Stimulated activated CD4-positive, alpha-beta T cell treated with anti-CD3 and anti-CD28 coated beads, TNF-alpha, amount 100 ng/mL, for 4 hours (primary cell): ENCODE data around the gene IL17RB.

Source experiments
- DNase-seq, 3 experiments: peaks; one replicate each; pipeline ENCODE4 v3.0.0-alpha.2; 2020; ENCODE audit warnings: low read depth in 3 of 3

IL17RB gene

DNA sequence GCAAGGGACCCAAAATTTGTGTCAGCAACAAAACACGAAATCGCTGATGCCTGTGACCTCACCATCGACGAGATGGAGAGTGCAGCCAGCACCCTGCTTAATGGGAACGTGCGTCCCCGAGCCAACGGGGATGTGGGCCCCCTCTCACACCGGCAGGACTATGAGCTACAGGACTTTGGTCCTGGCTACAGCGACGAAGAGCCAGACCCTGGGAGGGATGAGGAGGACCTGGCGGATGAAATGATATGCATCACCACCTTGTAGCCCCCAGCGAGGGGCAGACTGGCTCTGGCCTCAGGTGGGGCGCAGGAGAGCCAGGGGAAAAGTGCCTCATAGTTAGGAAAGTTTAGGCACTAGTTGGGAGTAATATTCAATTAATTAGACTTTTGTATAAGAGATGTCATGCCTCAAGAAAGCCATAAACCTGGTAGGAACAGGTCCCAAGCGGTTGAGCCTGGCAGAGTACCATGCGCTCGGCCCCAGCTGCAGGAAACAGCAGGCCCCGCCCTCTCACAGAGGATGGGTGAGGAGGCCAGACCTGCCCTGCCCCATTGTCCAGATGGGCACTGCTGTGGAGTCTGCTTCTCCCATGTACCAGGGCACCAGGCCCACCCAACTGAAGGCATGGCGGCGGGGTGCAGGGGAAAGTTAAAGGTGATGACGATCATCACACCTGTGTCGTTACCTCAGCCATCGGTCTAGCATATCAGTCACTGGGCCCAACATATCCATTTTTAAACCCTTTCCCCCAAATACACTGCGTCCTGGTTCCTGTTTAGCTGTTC is 35.0 kb upstream of the IL17RB start:
- DNase-seq, result no peak

DNA sequence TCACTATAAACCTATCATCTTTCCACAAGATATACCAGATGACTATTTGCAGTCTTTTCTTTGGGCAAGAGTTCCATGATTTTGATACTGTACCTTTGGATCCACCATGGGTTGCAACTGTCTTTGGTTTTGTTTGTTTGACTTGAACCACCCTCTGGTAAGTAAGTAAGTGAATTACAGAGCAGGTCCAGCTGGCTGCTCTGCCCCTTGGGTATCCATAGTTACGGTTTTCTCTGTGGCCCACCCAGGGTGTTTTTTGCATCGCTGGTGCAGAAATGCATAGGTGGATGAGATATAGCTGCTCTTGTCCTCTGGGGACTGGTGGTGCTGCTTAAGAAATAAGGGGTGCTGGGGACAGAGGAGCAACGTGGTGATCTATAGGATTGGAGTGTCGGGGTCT is 33.9 kb upstream of the IL17RB start:
- no peak for DNase-seq

DNA sequence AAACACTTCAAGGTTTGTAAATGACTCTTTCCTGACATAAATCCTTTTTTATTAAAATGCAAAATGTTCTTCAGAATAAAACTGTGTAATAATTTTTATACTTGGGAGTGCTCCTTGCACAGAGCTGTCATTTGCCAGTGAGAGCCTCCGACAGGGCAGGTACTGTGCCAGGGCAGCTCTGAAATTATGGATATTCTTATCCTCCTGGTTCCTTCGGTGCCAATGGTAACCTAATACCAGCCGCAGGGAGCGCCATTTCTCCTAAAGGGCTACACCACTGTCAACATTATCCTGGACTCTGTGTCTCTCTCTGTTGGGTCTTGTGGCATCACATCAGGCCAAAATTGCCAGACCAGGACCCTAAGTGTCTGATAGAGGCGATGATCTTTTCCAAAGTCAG is 33.1 kb upstream of the IL17RB start:
- no peak for DNase-seq

DNA sequence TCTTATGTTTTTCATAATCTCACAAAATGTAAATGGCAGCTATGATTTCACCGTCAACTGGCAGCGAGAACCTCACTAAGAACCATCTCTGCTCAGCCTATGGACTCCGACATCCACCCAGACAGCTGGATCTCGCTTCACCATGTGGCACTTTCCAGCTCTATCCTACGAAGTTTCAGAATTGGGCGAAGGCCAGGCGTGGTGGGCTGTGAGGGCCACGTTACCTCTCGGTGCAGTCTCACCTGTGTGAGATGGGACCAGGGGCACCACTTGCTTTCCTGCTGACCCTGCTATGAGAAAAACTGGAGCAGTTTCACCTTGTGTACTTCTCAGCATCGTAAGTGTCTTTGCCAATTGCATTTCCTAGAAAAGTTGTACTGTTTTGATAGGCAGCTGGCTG is 32.5 kb upstream of the IL17RB start:
- DNase-seq, result no peak

DNA sequence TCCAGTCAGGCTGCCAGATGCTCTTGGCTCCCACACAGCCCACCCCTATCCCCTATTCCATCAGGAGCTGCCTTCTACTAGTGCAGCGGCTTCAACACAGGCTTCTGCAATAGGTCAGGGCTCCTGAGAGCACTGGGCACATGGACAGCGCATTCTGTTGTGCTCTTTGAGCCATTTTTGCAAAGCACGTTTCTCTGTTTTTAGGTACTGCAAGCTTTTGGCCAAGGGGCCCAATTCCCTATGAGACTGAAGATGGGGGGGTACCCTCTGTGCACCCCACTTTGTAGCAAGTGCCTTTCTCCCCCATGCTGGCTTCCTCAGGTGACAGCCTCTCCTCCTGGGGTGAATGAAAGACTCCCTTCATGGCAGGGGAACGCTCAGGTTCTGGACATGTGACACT is 31.3 kb upstream of the IL17RB start:
- no peak for DNase-seq

DNA sequence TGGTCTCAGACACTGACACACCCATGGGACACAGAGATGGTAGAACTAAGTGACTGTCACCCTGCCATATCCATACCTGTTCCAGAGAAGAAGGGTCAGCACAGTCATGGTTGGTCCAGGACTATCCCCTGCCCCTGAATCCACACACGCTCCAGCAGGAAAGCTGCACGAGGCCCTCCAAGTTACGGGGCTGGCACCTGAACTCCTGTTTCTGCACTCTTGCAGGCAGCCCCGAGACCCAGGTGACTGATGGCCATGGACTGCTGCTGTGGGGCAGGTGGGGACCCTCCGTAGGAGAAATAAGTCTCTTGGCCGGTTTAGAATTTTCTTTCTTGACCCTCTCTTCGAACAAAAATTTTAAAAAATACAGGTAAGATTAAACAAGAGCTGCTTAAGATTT is 30.7 kb upstream of the IL17RB start:
- DNase-seq, result no peak

DNA sequence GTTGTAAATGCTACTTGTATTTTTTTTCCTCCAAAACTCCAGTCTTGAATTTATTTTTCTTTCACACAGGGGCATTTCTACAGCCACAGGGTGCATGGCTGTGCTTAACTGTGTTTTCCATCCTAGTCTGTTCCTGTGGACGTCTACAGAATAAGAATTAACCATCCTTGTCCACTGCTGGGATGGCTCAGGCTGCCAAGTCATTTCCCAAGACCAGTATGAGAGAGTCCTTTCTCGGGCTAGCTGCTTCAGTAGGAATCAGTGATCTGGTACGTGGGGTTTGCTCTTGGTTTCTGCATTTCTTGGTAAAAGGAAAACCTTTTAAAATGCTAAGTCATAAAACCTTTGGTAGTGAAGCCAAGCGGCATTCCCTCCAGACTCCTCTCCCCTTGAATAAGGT is 29.9 kb upstream of the IL17RB start:
- DNase-seq, result no peak

DNA sequence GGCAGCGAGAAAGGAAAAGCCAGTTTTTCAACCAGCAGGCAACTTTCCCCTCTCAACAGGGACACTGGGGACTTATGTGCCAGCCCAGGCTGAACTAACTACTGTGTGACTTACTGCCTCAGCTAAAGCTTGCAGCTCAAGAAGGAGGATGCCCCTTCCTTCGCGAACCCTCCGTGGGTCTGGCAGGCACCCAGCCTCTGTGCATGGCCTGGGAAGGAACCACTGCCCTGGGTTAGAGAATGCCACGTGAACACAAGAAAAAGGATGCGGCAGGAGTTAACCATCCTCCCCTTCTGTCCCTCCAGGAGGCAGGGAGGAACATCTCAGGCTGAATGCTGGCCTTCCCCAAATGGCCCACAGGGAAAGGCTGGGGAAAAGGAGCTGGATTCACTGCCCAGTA is 29.2 kb upstream of the IL17RB start:
- DNase-seq, result no peak

DNA sequence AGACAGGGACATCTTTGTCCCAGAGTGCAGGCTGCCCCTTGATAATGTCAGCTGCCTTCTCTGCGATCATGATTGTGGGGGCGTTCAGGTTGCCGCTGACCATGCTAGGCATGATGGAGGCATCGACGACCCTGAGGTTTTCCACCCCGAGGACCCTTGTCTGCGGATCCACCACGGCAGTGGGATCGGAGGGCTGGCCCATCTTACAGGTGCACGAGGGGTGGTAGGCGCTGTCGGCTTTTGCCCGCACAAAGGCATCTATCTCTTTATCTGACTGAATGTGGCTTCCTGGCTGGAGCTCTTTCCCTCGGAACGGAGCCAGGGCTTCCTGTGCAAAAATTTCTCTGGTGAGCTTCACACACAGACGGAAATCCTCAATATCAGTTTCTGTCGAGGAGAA is 28.6 kb upstream of the IL17RB start:
- DNase-seq, result no peak

DNA sequence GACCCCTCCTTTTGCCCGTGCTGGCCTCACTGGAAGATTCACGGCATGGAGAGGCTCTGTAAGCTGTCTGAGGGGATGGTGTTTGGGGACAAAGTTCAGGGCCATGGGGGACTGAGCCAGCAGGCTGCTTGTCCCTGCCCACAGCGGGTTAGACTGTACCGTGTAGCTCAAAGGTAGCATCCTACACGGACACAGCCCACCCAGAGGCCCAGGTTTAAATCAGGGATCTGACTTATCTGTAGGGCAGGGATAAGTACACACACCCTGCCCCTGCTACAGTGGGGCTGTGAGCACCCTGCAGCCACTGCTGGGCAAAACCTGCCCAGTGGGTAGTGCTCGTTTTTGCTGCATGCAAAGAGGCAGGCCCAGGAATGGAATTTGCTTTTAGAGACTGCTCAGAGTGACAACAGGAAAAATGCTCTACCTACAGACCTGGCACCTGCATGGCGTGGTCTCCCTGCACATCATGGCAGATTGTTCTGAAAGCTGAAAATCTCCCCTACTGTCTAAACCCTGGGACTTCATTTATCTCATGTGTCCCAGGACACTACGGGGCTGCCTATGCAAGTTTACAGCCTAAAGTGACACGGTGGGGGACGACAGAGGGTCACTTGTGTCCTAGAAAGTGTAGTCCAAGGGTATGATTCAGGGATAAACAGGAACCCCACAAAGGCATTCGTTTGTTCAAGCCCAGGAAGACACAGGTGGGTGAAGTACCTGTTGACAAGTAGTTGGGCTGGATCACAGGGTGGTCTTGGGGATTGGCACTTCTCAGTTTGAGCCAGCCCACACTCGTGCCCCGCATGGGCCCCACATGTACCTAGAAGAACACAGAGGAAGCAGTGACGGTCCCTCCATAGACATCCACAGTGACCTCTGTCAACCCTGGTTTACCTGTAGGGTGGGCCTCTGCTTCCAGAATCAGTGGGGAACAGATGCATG is 27.9 kb upstream of the IL17RB start:
- DNase-seq, result no peak

DNA sequence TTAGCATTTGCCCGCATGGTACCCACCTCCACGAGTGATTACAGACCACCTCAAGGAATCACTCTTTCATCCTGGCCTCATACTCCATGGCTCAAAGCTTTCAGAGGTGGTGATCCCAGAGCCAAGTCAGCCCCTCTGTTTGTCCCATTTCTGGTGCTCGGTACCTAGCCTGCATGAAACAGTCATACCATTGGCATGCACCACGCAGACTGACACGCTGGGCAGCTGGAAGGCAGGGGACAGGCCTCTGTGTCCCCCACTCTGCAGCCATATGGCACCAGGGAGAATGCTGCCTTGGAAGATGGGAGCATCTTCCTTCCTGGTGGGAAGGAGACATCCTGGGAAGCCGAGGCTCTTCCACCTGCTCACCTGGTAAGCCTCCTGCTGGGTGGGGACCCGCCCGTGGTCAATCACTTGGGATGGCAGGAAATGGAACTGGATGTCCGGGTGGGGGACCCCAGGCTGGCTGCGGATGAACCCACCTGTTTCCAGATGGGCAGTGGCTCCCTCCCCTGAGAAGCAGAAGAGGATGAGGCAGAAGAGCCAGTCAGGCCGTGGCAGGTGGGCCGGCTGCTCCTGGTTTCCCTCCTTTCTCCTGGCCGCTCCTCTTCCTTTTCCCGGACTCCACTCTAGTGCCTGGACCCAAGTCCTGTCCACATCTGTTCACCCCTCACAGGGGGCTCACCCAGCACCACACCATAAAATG is 27.1 kb upstream of the IL17RB start:
- no peak for DNase-seq

DNA sequence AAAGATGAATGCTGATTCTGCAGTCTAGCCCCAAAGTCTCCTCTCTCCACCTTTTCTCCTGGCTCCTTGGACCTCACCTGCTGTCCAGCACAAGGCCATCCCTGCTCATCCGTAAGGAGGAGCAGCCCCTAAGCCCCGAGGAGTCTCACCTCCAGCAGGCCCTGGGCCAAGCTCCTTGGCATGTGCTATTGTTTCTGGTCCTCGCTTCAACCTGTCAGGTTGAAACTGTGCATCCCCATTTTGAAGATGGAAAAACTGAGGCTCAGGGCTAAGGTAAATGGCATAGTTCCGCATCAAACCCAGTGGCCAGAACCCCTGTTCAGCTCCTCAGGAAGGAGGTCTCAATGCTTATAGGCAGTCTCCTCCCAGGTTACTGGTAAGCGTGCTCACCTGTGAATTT is 26.3 kb upstream of the IL17RB start:
- no peak for DNase-seq

DNA sequence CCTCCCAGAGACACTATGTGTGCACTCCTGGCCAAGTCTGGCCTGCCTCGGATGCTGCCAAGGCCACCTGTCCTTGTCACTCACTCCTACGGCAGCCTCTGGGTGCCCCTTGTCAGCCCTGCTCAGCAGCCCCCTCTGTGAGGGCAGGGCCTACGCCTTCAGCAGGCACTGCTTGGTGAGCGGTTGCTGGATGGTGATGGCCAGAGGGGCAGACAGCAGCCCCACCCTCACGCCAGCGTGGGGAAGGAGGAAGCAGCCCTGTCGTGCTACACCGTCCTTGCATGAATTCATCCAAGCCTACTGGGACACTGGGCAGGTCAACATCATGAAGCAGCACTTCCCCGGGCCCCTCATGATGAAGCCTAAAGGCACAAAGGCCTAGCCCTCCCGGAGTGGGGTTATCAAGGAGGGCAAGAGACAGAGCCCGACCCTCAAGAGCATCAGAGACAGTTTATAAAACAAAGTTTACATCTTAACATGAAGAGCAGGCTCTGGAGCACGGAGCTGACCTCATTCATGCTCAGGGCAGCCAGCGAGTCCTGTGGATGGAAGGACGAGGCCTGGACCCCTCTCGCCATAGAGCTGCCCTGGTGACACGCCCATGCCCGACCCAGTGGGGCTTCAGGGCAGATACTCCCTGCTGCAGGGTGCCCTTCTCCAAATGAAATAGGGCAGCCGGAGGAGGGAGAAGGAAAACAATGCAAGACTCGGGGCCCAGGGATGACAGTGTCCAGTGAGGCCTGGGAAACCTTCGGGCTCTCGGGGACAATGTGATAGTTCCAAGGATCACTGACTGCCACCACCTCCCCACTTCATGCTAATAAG is 25.4 kb upstream of the IL17RB start:
- DNase-seq, result no peak

DNA sequence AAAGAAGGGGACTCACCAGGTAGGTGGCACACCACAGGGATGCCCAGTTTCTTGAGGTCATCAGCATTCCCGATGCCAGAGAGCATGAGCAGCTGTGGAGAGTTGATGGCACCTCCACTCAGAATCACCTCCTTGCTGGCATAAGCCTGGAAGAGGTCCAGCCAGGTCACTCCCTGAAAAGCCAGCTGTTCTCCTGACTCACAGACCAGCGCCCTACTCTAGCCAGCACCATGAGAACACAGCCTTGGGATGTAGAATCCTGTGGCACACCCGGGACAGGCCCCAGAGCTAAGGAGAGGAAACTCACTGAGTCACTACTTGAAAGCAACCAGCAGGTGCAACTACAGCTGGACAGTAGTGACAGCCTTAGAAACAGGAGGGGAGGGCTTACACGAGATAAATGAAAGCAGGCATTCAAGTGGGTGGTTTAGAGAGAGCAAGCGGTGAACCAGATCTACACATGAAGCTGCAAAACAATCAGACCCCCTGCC is 24.7 kb upstream of the IL17RB start:
- no peak for DNase-seq

DNA sequence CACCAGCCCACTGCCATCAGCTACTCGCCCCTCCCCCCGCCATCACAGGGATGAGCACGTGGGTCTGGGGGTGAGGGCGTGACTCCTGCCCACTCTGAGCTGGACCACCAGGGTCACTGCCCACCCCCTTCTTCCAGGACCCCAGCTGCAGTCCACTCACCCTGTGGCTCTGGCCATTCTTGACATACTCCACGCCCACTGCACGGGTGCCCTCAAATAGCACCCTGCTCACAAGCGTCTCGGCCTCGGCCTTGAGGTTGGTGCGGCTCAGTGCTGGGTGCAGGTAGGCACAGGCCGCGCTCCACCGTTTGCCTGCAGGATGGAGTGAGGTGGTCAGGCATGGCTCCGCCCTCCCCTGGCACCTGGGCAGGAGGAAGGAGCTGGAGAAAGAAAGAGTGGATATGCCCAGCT is 24.0 kb upstream of the IL17RB start:
- no peak for DNase-seq

DNA sequence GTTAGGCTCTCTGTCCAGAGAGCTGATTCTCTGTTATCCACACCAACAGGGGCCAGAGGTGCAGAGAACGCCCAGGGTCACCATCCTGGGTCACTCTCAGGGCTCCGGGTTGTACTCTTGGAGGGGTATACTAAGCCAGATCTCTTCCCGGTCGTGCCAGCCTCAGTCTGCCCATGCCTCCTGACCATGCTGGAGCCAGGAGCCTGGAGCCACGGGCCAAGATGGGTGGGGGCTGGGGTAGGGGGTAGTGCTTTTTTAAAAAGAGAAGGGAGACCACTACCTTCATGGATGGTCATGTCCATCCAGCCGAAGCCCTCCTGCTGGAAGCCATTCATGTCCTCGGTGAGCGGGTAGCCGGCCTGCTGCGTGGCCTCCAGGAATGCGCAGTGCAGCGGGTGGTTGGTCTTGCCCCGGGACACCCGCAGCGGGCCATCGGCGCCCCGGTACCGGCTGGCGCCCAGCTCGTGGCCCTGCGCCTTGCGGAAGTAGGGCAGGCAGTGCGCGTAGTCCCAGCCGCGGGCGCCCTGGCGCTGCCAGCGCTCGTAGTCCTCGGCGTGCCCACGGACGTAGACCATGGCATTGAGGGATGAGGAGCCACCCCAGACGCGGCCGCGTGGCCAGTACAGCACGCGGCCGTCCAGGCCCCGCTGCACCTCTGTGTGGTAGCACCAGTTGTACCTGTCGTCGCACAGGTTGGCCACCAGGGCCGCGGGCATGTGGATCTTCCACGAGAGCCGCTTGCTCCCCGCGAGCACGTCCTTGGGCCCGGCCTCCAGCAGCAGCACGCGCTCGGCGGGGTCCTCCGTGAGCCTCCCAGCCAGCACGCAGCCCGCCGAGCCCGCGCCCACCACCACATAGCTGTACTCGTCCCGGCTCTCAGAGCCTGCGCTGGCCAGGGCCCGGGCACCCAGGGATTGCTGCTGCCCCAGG is 23.1 kb upstream of the IL17RB start:
- DNase-seq, result no peak

DNA sequence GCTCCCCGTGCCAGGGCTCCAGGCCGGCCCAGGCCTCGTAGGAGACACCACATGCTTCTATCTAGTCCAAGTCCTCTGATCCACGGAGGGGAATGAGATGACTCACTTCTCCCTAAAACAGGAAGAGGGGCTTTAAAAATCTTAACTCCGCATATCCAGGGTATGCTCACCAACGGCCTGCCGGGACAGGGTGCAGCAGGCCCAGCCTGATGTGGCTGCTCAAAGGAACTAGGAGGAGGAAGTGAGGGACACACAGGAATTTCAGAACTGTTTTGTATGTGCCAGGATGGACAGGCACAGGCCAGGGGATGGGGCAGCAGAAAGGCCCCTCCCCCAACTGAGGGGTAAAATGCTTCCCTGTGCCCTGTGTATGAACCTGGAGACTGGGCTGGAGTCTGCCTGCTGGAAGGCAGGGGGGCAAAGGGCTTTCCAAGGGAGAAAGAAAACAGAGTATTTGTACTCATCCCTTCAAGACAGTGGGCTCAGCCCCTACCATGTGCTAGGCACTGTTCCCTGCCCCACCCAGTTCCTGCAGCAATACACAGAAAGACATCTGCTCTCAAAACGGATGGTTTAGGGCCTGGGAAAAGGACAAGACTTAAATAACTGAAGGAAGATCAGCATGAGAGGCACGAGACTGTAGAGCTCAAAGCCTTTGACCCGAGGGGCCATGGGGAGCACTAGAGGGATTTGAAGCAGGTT is 22.3 kb upstream of the IL17RB start:
- no peak for DNase-seq

DNA sequence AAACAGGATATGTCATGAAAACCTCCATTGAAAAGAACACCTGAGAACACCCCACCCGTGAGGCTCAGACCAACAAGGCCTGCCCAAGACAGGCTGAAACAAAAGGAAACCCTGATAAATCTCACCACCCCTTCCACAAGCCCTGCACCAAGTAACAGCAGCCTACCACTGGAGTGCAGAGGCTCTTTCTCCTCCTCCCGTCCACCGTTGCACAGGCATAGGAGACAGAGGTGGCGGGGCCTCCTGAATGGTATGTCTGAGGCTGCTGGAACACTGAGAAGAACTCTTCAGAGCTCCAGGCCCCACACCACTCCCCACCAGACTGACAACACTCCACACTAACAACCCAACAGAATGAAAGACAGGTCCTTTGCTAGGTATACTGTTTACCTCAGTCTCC is 21.6 kb upstream of the IL17RB start:
- no peak for DNase-seq

DNA sequence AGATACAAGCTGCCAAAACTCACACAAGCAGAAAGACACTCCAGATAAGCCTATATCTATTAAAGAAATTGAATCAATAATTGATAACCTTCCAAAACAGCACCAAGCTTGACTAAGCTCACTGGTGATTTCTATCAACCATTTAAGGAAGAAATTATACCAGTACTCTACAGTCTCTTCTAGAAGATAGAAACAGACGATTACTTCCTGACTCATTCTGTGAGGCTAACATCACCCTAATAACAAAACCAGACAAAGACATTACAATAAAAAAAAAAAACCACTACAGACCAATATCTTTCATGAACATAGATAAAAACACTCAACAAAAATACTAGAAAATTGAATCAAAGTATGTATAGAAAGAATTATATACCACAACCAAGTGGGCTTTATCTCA is 20.3 kb upstream of the IL17RB start:
- DNase-seq, result no peak

DNA sequence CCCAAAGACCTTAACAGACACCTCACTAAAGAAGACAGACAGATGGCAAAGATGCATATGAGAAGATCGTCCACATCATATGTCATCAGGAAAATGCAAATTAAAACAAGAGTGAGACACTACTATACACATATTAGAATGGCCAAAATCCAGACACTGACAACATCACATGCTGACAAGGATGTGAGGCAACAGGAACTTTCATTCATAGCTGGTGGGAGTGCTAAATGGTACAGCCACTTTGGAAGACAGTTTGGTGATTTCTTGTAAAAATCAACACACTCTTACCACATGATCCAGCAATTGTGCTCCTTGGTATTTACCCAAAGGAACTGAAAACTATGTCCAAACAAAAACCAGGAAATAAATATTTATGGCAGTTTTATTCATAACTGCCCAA is 17.8 kb upstream of the IL17RB start:
- DNase-seq, result no peak
